ENCODE results near the gene BCAN. TPM values are rescaled to one million over a fixed set of nuclear protein-coding genes. Genes with fewer than 3 reads are reported as not detected.

BCAN gene
- total RNA-seq, 3 donors from 2014 or later (not counting 1 experiment from before 2014, with no cell fraction given), result 0.18 to 0.25 (median 0.19) TPM

DNA sequence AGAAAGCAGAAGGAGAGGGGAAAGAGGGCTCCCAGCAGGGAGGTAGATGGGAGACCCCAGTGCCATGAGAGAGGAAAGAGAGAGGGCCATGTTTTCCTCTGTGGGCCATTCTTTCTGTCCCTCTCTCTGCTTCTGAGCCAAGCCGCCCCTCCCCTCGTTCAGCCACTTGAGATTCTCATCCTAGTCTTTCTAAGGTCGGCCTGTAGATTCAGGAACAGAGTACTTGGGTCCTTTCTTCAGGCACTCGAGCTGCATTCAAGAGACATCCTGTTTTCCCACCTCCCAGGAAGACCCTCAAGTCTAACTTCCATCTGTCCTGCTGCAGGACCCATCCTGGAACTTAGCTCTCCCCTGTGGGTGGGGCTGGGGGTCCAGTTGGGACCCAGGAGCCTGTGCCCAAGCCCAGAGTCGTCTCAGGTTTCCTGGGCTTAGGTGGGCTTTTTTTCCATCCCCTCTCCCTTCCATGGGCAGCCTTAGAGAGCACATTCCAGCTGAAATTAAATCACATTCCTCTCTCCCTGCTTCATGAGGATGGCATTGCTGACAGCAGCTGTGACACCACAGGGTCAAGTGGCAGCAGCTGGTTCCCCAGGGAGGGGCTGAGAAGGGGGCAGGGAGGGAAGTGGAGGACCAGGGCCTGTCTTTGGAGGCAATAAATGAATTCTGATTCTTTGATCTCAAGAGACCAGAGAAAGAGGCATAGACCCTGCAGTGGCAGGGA, 22.3 kb downstream of the BCAN start:
- Histone ChIP-seq H3K4me3 (ENCODE audit: low read length) (no peak overlapping the region), H3K27me3 (ENCODE audit: control insufficient read depth, insufficient read depth, low read length) (no peaks in the 10 kb centered on the region), H3K9me3 (ENCODE audit: control insufficient read depth, insufficient read depth, low read length) (no peaks in the 10 kb centered on the region), H3K4me1 (ENCODE audit: control insufficient read depth, insufficient read depth, low read length) (peaks cover 51% of the 10 kb centered on the region), H3K36me3 (ENCODE audit: control insufficient read depth, insufficient read depth, low read length) (no peaks in the 10 kb centered on the region), H3K27ac (ENCODE audit: low read length) (no peak overlapping the region)
- no peak for ATAC-seq
- Mint-ChIP-seq H3K4me1 (peaks cover 24 to 30% of the 10 kb centered on the region in 2 donors), H3K36me3 (no peaks in the 10 kb centered on the region), H3K4me3 (no peak overlapping the region), H3K9me3 (no peaks in the 10 kb centered on the region), H3K27me3 (ENCODE audit: low read depth in 2 of 2) (peaks cover 0 to 3% of the 10 kb centered on the region in 2 donors), H3K27ac (no peak overlapping the region)
- no peak for DNase-seq
- 69% methylated on average over 5 of the region's 5 CpGs for WGBS (ENCODE audit: insufficient coverage)
- intact Hi-C loops (cut with micrococcal nuclease), result no loop called here
- TF ChIP-seq, protein P1, sequence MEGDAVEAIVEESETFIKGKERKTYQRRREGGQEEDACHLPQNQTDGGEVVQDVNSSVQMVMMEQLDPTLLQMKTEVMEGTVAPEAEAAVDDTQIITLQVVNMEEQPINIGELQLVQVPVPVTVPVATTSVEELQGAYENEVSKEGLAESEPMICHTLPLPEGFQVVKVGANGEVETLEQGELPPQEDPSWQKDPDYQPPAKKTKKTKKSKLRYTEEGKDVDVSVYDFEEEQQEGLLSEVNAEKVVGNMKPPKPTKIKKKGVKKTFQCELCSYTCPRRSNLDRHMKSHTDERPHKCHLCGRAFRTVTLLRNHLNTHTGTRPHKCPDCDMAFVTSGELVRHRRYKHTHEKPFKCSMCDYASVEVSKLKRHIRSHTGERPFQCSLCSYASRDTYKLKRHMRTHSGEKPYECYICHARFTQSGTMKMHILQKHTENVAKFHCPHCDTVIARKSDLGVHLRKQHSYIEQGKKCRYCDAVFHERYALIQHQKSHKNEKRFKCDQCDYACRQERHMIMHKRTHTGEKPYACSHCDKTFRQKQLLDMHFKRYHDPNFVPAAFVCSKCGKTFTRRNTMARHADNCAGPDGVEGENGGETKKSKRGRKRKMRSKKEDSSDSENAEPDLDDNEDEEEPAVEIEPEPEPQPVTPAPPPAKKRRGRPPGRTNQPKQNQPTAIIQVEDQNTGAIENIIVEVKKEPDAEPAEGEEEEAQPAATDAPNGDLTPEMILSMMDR (IDR thresholded peaks at IDR 0.05), result no peak

DNA sequence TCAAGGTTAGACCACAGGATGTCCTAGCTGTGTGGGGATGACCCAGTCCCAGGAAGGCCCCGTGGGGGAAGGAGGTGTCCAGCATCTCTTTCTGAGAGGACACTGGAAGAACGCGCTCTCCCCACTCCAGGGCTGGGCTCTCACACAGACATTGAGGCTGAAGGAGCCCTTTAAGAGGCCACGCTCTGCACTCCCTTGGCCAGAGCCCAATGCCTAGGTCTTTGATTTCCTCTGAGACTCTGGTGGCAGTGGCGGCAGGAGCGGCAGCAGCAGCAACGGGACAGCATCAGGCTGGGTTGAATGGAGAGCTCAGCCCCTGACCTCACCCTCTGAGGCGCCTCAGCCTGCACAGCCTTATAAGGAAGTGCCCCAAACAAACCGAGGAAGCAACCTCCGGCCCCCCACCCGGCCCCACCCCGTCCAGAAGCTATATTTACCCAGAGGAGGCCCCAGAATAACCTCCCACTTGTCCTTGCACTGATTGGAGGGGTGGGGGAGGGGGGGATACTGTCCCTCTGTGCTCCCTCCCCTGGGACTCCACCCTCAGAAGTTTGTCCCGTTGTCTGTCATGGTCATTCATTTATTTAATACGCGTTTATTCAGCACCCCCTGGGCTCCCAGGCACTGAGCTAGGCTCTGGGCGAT, 23.0 kb downstream of the BCAN start:
- intact Hi-C loops (cut with micrococcal nuclease), result no loop called here
- WGBS (ENCODE audit: insufficient coverage), result 37% methylated on average over 13 of the region's 16 CpGs
- DNase-seq, result no peak
- H3K4me3 ChIP-seq (ENCODE audit: low read length), result no peak overlapping the region
- peaks cover 44% of the 10 kb centered on the region for H3K4me1 ChIP-seq (ENCODE audit: control insufficient read depth, insufficient read depth, low read length)
- H3K27me3 ChIP-seq (ENCODE audit: control insufficient read depth, insufficient read depth, low read length), result no peaks in the 10 kb centered on the region
- Mint-ChIP-seq H3K36me3 (no peaks in the 10 kb centered on the region), H3K9me3 (no peaks in the 10 kb centered on the region), H3K27me3 (ENCODE audit: low read depth in 2 of 2) (peaks cover 0 to 3% of the 10 kb centered on the region in 2 donors), H3K4me1 (peaks cover 17 to 23% of the 10 kb centered on the region in 2 donors), H3K27ac (no peak overlapping the region), H3K4me3 (no peak overlapping the region)
- H3K27ac ChIP-seq (ENCODE audit: low read length), result no peak overlapping the region
- TF ChIP-seq, protein P1 (IDR thresholded peaks at IDR 0.05), result no peak
- H3K9me3 ChIP-seq (ENCODE audit: control insufficient read depth, insufficient read depth, low read length), result no peaks in the 10 kb centered on the region
- no peaks in the 10 kb centered on the region for H3K36me3 ChIP-seq (ENCODE audit: control insufficient read depth, insufficient read depth, low read length)
- ATAC-seq, result no peak

- no peak for DNase-seq
- no peaks in the 10 kb centered on the region for H3K27me3 ChIP-seq (ENCODE audit: control insufficient read depth, insufficient read depth, low read length)
- no peak overlapping the region for H3K27ac Mint-ChIP-seq
- TF ChIP-seq, protein P1 (IDR thresholded peaks at IDR 0.05), result no peak
- no peak for ATAC-seq
- H3K4me1 ChIP-seq (ENCODE audit: control insufficient read depth, insufficient read depth, low read length), result peaks cover 37% of the 10 kb centered on the region
- H3K9me3 Mint-ChIP-seq, result no peaks in the 10 kb centered on the region
- H3K4me3 Mint-ChIP-seq, result no peak overlapping the region
- H3K4me1 Mint-ChIP-seq, result peaks cover 11 to 17% of the 10 kb centered on the region in 2 donors
- H3K36me3 ChIP-seq (ENCODE audit: control insufficient read depth, insufficient read depth, low read length), result no peaks in the 10 kb centered on the region
- intact Hi-C loops (cut with micrococcal nuclease), result no loop called here
- H3K36me3 Mint-ChIP-seq, result no peaks in the 10 kb centered on the region
- no peak overlapping the region for H3K4me3 ChIP-seq (ENCODE audit: low read length)
- no peak overlapping the region for H3K27ac ChIP-seq (ENCODE audit: low read length)
- H3K27me3 Mint-ChIP-seq (ENCODE audit: low read depth in 2 of 2), result peaks cover 0 to 3% of the 10 kb centered on the region in 2 donors
- no peaks in the 10 kb centered on the region for H3K9me3 ChIP-seq (ENCODE audit: control insufficient read depth, insufficient read depth, low read length)
- WGBS (ENCODE audit: insufficient coverage), result 83% methylated on average over 3 of the region's 3 CpGs
Observed at GRCh38 chr1:156665539-156665938, 23.6 kb downstream of the BCAN start.

All from natural killer cell (primary cell).